ENCODE results near the gene CCDC182.

The CCDC182 gene

DNA sequence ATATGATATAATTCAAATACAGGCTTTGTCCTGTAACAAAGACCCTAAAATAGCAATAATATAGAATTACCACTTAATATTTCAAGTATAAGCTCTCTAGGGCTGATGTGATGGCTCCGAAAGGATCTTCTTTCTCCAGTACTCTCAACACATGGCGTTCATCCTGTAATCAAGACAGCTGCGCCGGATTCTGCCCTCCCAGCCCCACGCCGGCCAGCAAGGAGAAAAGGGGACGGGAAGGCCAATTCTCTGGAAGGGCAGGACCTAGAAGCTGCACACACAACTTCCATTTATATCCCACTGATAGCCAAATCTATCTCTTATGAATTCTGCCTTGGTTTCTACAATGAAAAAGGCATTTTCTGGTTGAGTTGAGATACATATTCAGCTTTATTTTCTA is 32.0 kb downstream of the CCDC182 start:
- in situ Hi-C loops (cut with MboI; ENCODE audit: low sequenced_read_pairs, unreplicated experiment) = no loop called here

DNA sequence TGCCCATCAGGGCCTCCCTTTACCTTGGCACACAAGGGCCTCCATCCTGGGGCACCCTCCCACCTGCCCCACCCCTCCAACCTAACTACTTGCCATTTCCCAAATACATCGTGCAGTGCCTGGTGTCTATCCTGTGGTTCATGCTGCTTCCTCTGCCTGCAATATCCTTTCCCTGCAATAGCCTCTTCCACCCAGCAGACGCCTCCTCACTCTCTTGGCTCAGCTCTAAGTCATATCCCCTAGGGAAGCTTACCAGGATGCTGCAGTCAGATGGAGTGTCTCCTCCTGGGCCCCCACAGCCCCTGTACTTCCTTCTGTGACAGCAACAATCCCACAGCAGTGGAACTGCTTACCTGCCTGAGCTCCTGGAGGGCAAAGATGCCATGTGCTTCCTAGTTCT is 36.7 kb downstream of the CCDC182 start:
- in situ Hi-C loops (cut with MboI; ENCODE audit: low sequenced_read_pairs, unreplicated experiment) = no loop called here
- TF ChIP-seq, protein P1, sequence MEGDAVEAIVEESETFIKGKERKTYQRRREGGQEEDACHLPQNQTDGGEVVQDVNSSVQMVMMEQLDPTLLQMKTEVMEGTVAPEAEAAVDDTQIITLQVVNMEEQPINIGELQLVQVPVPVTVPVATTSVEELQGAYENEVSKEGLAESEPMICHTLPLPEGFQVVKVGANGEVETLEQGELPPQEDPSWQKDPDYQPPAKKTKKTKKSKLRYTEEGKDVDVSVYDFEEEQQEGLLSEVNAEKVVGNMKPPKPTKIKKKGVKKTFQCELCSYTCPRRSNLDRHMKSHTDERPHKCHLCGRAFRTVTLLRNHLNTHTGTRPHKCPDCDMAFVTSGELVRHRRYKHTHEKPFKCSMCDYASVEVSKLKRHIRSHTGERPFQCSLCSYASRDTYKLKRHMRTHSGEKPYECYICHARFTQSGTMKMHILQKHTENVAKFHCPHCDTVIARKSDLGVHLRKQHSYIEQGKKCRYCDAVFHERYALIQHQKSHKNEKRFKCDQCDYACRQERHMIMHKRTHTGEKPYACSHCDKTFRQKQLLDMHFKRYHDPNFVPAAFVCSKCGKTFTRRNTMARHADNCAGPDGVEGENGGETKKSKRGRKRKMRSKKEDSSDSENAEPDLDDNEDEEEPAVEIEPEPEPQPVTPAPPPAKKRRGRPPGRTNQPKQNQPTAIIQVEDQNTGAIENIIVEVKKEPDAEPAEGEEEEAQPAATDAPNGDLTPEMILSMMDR (IDR thresholded peaks at IDR 0.05; ENCODE audit: borderline replicate concordance, control extremely low read depth, extremely low read depth, insufficient read depth, missing control alignments) = no peak
- DNase-seq (ENCODE audit: low spot score) = no peak

More for the DNA sequence above, 32.0 kb downstream of the CCDC182 start:
- no peak for DNase-seq (ENCODE audit: low spot score)
- TF ChIP-seq, protein P1 (IDR thresholded peaks at IDR 0.05; ENCODE audit: borderline replicate concordance, control extremely low read depth, extremely low read depth, insufficient read depth, missing control alignments) = no peak

GRCh38 chr17:57707892-57708291 is 37.2 kb downstream of the CCDC182 start:
- TF ChIP-seq, protein P1 (IDR thresholded peaks at IDR 0.05; ENCODE audit: borderline replicate concordance, control extremely low read depth, extremely low read depth, insufficient read depth, missing control alignments) = no peak
- DNase-seq (ENCODE audit: low spot score) = no peak
- in situ Hi-C loops (cut with MboI; ENCODE audit: low sequenced_read_pairs, unreplicated experiment) = no loop called here

- DNase-seq (ENCODE audit: low spot score) = no peak
- in situ Hi-C loops (cut with MboI; ENCODE audit: low sequenced_read_pairs, unreplicated experiment) = no loop called here
- TF ChIP-seq, protein P1 (IDR thresholded peaks at IDR 0.05; ENCODE audit: borderline replicate concordance, control extremely low read depth, extremely low read depth, insufficient read depth, missing control alignments) = no peak
These were observed 38.3 kb downstream of the CCDC182 start for GRCh38 chr17:57706761-57707160.

DNA sequence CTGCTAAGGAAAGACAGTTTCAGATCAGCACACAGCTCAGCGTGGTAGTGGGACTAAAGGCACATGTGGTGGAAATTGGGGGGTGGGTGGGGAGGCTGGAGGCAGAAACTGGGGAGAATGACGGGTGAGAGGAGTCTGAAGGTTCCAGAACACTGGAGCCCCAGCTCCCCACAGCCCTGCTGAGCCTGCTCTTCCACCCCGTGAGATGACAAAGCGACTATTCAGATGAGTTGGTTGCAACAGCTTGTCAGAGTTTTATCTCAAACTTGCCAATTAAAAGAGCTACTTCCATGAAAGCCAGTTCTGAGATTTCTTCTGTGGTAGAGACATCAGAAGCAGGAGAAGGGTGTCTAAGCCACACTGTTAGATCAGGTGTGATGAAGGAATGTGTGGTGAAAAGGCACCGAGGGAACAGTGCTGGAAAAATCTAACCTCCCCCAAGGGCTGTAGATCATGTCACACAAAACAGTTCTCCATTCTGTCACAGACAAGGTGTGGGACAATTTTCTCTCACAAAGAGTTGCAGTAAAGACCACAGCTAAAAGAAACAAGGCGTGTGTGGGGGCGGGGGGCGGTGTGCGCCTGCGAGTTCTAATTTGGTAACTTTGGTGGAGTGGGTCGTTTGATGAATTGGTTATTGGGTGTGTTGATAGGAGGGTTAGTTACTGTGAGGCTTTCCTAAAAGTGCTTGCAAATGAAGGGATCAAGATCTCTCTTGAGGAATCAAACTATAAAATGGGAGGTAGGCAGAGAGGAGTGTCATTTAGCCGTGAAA is 39.0 kb downstream of the CCDC182 start:
- TF ChIP-seq, protein P1 (IDR thresholded peaks at IDR 0.05; ENCODE audit: borderline replicate concordance, control extremely low read depth, extremely low read depth, insufficient read depth, missing control alignments) = no peak
- DNase-seq (ENCODE audit: low spot score) = no peak
- in situ Hi-C loops (cut with MboI; ENCODE audit: low sequenced_read_pairs, unreplicated experiment) = no loop called here

GRCh38 chr17:57704448-57704847 is 40.7 kb downstream of the CCDC182 start:
- TF ChIP-seq, protein P1 (IDR thresholded peaks at IDR 0.05; ENCODE audit: borderline replicate concordance, control extremely low read depth, extremely low read depth, insufficient read depth, missing control alignments) = no peak
- in situ Hi-C loops (cut with MboI; ENCODE audit: low sequenced_read_pairs, unreplicated experiment) = no loop called here
- DNase-seq (ENCODE audit: low spot score) = no peak
